Measurements from ENCODE around the gene KCNA5.

DNA sequence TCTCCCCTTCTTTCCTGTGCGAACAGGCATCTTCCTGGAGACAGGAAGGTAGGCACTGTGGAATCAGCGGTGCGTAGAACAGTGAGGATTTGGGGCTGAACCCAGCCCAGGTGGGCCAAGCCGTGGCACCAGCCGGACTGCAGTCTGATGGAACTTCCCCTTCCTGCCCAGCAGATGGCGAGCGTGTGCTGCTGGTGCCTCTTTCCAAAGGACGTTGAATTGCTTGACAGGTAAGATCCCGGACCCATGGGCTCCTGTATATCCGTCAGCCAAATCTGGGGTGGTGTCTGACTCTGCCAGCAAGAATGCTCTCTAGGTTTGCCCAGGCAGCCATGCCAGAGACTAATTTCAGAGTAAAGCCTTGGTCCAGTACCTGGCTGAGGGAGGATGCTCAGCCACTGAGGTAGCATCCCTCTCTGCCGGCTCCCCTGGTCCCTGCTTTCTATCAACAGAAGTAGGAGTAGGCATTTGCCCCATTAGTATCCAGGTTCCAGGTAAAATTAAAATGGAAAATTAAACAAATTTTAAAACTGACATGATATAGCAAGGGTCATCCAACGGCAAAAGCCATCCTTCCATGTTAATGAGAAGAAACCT is 21.1 kb upstream of the KCNA5 start:
- no peak for TF ChIP-seq EZH2 (conservative IDR thresholded peaks at IDR 0.05; ENCODE audit: low read depth, low read length)
- no peak for TF ChIP-seq GMEB1 (CRISPR knock-in tag; IDR thresholded peaks at IDR 0.05; ENCODE audit: borderline replicate concordance)
- TF ChIP-seq BRD4 (CRISPR knock-in tag; IDR thresholded peaks at IDR 0.05), result no peak
- no peak for TF ChIP-seq ZNF530 (CRISPR knock-in tag; IDR thresholded peaks at IDR 0.05; ENCODE audit: low read depth)
- TF ChIP-seq RFXANK (CRISPR knock-in tag; IDR thresholded peaks at IDR 0.05), result no peak
- no peak for TF ChIP-seq POLR2AphosphoS5 (IDR thresholded peaks at IDR 0.05; ENCODE audit: low read depth, low read length)
- no peak for TF ChIP-seq NPAS2 (CRISPR knock-in tag; IDR thresholded peaks at IDR 0.05; ENCODE audit: borderline replicate concordance)

Data from HepG2 (cell line).